ENCODE measurements around the gene PIEZO2.

Gene PIEZO2

GRCh38 chr18:11112286-11112685 lies 37.1 kb downstream of the PIEZO2 start:
- DNase-seq, result no peak

GRCh38 chr18:11110509-11110908 lies 38.9 kb downstream of the PIEZO2 start:
- DNase-seq, result no peak

GRCh38 chr18:11108947-11109346 lies 40.4 kb downstream of the PIEZO2 start:
- no peak for DNase-seq

GRCh38 chr18:11106894-11107293 lies 42.5 kb downstream of the PIEZO2 start:
- no peak for DNase-seq

GRCh38 chr18:11105463-11105862 lies 43.9 kb downstream of the PIEZO2 start:
- no peak for DNase-seq

GRCh38 chr18:11104307-11104706 lies 45.1 kb downstream of the PIEZO2 start:
- no peak for DNase-seq

- no peak for DNase-seq
Measured at GRCh38 chr18:11096839-11097750, 52.3 kb downstream of the PIEZO2 start.

GRCh38 chr18:11096411-11096810 lies 53.0 kb downstream of the PIEZO2 start:
- no peak for DNase-seq

GRCh38 chr18:11095674-11096293 lies 53.6 kb downstream of the PIEZO2 start:
- DNase-seq, result no peak

- no peak for DNase-seq
Measured at GRCh38 chr18:11095211-11095610, 54.2 kb downstream of the PIEZO2 start.

GRCh38 chr18:11091746-11092145 lies 57.6 kb downstream of the PIEZO2 start:
- no peak for DNase-seq

- DNase-seq, result peak; percentile 57
Measured at GRCh38 chr18:11089931-11090715, 59.2 kb downstream of the PIEZO2 start.

- DNase-seq, result no peak
Measured at GRCh38 chr18:11081009-11081532, 68.3 kb downstream of the PIEZO2 start.

GRCh38 chr18:11078491-11078890 lies 70.9 kb downstream of the PIEZO2 start:
- DNase-seq, result no peak

GRCh38 chr18:11077548-11078187 lies 71.7 kb downstream of the PIEZO2 start:
- no peak for DNase-seq

GRCh38 chr18:11074889-11075288 lies 74.5 kb downstream of the PIEZO2 start:
- DNase-seq, result no peak

GRCh38 chr18:11073971-11074370 lies 75.4 kb downstream of the PIEZO2 start:
- no peak for DNase-seq

- DNase-seq, result no peak
Measured at GRCh38 chr18:11072632-11073031, 76.7 kb downstream of the PIEZO2 start.

- DNase-seq, result no peak
Measured at GRCh38 chr18:11071300-11071699, 78.1 kb downstream of the PIEZO2 start.

GRCh38 chr18:11070593-11070992 lies 78.8 kb downstream of the PIEZO2 start:
- no peak for DNase-seq

- no peak for DNase-seq
Measured at GRCh38 chr18:11066038-11066437, 83.3 kb downstream of the PIEZO2 start.

GRCh38 chr18:11064727-11065460 lies 84.5 kb downstream of the PIEZO2 start:
- DNase-seq, result no peak
